Neural cell (in vitro differentiated cells): Measurements from ENCODE around the gene GSG1L2. TPM values are rescaled to one million over a fixed set of nuclear protein-coding genes. Genes with fewer than 3 reads are reported as not detected.

Experiments
- H2AFZ ChIP-seq: fragments of 200-600, 300-800 bp; sonication (generic), shearing (Covaris generic); 2 replicates; pipeline ENCODE4 v1.6.0; 2014; ENCODE audit warnings: low read depth, mild to moderate bottlenecking, antibody characterized with exemption, low read length, moderate library complexity
- H3F3A ChIP-seq: fragments of 200-600 bp; shearing (Covaris generic); 2 replicates; pipeline ENCODE4 v1.6.1; 2016; ENCODE audit warnings: mild to moderate bottlenecking, moderate library complexity, mixed read lengths, antibody characterized with exemption, low read length; ENCODE audit not compliant: insufficient read depth, poor library complexity, severe bottlenecking
- H3K27ac ChIP-seq: fragments of 200-600, 300-800 bp; sonication (generic), shearing (Covaris generic); 2 replicates; pipeline ENCODE4 v1.5.1; 2014; ENCODE audit warnings: mild to moderate bottlenecking, low read length, moderate library complexity
- H3K27me3 ChIP-seq: fragments of 300-800, 200-600 bp; sonication (generic), shearing (Covaris generic); 2 replicates; pipeline ENCODE4 v1.6.0; 2014; ENCODE audit warnings: mild to moderate bottlenecking, low read depth, low read length, moderate library complexity; ENCODE audit not compliant: insufficient read depth
- H3K36me3 ChIP-seq: fragments of 300-800, 200-600 bp; sonication (generic), shearing (Covaris generic); 2 replicates; pipeline ENCODE4 v1.5.1; 2014; ENCODE audit warnings: mild to moderate bottlenecking, antibody characterized with exemption, low read length, moderate library complexity; ENCODE audit not compliant: insufficient read depth
- H3K4me2 ChIP-seq: fragments of 300-800, 200-600 bp; sonication (generic), shearing (Covaris generic); 2 replicates; pipeline ENCODE4 v1.6.0; 2014; ENCODE audit warnings: mild to moderate bottlenecking, low read length
- H3K4me3 ChIP-seq: fragments of 300-800, 200-600 bp; sonication (generic), shearing (Covaris generic); 2 replicates; pipeline ENCODE4 v1.5.1; 2014; ENCODE audit warnings: mild to moderate bottlenecking, low read length, moderate library complexity
- H3K79me2 ChIP-seq: fragments of 200-600 bp; shearing (Covaris generic); replicated peaks from 2 replicates; pipeline ENCODE4 v1.6.0; 2014; ENCODE audit warnings: mild to moderate bottlenecking, low read length, moderate library complexity; ENCODE audit not compliant: insufficient read depth
- H3K9ac ChIP-seq: fragments of 300-800, 200-600 bp; sonication (generic), shearing (Covaris generic); 2 replicates; pipeline ENCODE4 v1.6.1; 2016; ENCODE audit warnings: mild to moderate bottlenecking, low read length, mixed read lengths
- H3K9me2 ChIP-seq: fragments of 200-600 bp; shearing (Covaris generic); 2 replicates; pipeline ENCODE4 v1.6.1; 2016; ENCODE audit warnings: mild to moderate bottlenecking, low read length, mixed read lengths; ENCODE audit not compliant: insufficient read depth
- H3K9me3 ChIP-seq: fragments of 200-600, 300-800 bp; sonication (generic), shearing (Covaris generic); 2 replicates; pipeline ENCODE4 v1.6.1; 2016; ENCODE audit warnings: mild to moderate bottlenecking, mixed run types, low read length, moderate library complexity, mixed read lengths
- H4K20me1 ChIP-seq: fragments of 200-600 bp; shearing (Covaris generic); 2 replicates; pipeline ENCODE4 v1.6.1; 2016; ENCODE audit warnings: mild to moderate bottlenecking, mixed run types; ENCODE audit not compliant: insufficient read depth
- CTCF ChIP-seq: fragments of 450-650 bp; IDR thresholded peaks from 2 replicates; pipeline ENCODE4 v1.5.1; 2014; ENCODE audit warnings: antibody characterized with exemption, mild to moderate bottlenecking, moderate library complexity; ENCODE audit not compliant: poor library complexity, severe bottlenecking
- EP300 ChIP-seq: fragments of 450-650 bp; conservative IDR thresholded peaks from 2 replicates; pipeline ENCODE4 v1.6.1; 2014; ENCODE audit warnings: antibody characterized with exemption, mild to moderate bottlenecking, moderate library complexity; ENCODE audit not compliant: poor library complexity, severe bottlenecking
- EZH2 ChIP-seq: fragments of 200-600, 300-800 bp; shearing (Covaris generic), sonication (generic); IDR thresholded peaks from 2 replicates; pipeline ENCODE4 v1.6.1; 2014; ENCODE audit warnings: antibody characterized with exemption, low read length, borderline replicate concordance, mild to moderate bottlenecking; ENCODE audit not compliant: insufficient read depth, poor library complexity, severe bottlenecking
- POLR2AphosphoS5 ChIP-seq: IDR thresholded peaks from 2 replicates; pipeline ENCODE4 v1.6.1; 2012
- RAD21 ChIP-seq: fragments of 450-650 bp; conservative IDR thresholded peaks from 2 replicates; pipeline ENCODE4 v1.6.1; 2014; ENCODE audit warnings: antibody characterized with exemption, mild to moderate bottlenecking, moderate library complexity
- REST ChIP-seq: IDR thresholded peaks from 2 replicates; pipeline ENCODE4 v1.6.1; 2012; ENCODE audit warnings: borderline replicate concordance
- SMC3 ChIP-seq: fragments of 450-650 bp; conservative IDR thresholded peaks from 2 replicates; pipeline ENCODE4 v1.6.1; 2014; ENCODE audit warnings: antibody characterized with exemption, mild to moderate bottlenecking, moderate library complexity; ENCODE audit not compliant: poor library complexity
- TAF1 ChIP-seq: IDR thresholded peaks from 2 replicates; pipeline ENCODE4 v1.6.1; 2012; ENCODE audit warnings: low read depth
- polyA plus RNA-seq: library from polyadenylated mRNA; depleted of rRNA; stranded (reverse); fragments of >200 nt; gene quantifications from 2 replicates; pipeline ENCODE4 v1.2.3, GENCODE V29; 2014

GSG1L2 gene
- polyA plus RNA-seq, 1 donor from 2014 or later, result not detected

GRCh38 chr17:9824797-9825338, 3.0 kb upstream of the GSG1L2 start:
- H3K36me3 ChIP-seq, result no peaks in the 10 kb centered on the region
- no peaks in the 10 kb centered on the region for H3K9me2 ChIP-seq
- no peaks in the 10 kb centered on the region for H3F3A ChIP-seq
- no peaks in the 10 kb centered on the region for H3K27me3 ChIP-seq
- H3K9ac ChIP-seq, result no peak overlapping the region
- no peaks in the 10 kb centered on the region for H3K79me2 ChIP-seq
- H3K27ac ChIP-seq, result no peak overlapping the region
- no peak overlapping the region for H2AFZ ChIP-seq
- H4K20me1 ChIP-seq, result no peaks in the 10 kb centered on the region
- H3K4me3 ChIP-seq, result no peak overlapping the region
- H3K4me2 ChIP-seq, result no peak overlapping the region
- H3K9me3 ChIP-seq, result no peaks in the 10 kb centered on the region
- no peak for TF ChIP-seq POLR2AphosphoS5

- Histone ChIP-seq H3F3A (no peaks in the 10 kb centered on the region), H3K9ac (no peak overlapping the region), H3K4me2 (no peak overlapping the region), H3K27ac (no peak overlapping the region), H3K4me3 (no peak overlapping the region), H3K79me2 (no peaks in the 10 kb centered on the region), H3K9me2 (no peaks in the 10 kb centered on the region), H3K27me3 (no peaks in the 10 kb centered on the region), H3K9me3 (no peaks in the 10 kb centered on the region), H3K36me3 (no peaks in the 10 kb centered on the region), H4K20me1 (no peaks in the 10 kb centered on the region), H2AFZ (no peak overlapping the region)
- no peak for TF ChIP-seq EZH2
- no peak for TF ChIP-seq POLR2AphosphoS5
- TF ChIP-seq EP300, result no peak
- TF ChIP-seq SMC3, result no peak
- no peak for TF ChIP-seq RAD21
Measured at GRCh38 chr17:9824094-9824493, 2.2 kb upstream of the GSG1L2 start.

GRCh38 chr17:9820448-9820847, 1.4 kb downstream of the GSG1L2 start:
- TF ChIP-seq POLR2AphosphoS5 (no peak), EP300 (no peak), CTCF (no peak), TAF1 (no peak), EZH2 (no peak), REST (no peak)
- H3K36me3 ChIP-seq, result no peaks in the 10 kb centered on the region
- H3K4me3 ChIP-seq, result no peak overlapping the region
- no peaks in the 10 kb centered on the region for H3K27me3 ChIP-seq
- H3K27ac ChIP-seq, result no peak overlapping the region
- H4K20me1 ChIP-seq, result no peaks in the 10 kb centered on the region
- no peak overlapping the region for H3K9ac ChIP-seq
- no peak overlapping the region for H2AFZ ChIP-seq
- no peaks in the 10 kb centered on the region for H3K9me2 ChIP-seq
- H3K4me2 ChIP-seq, result no peak overlapping the region
- no peaks in the 10 kb centered on the region for H3K9me3 ChIP-seq
- no peaks in the 10 kb centered on the region for H3K79me2 ChIP-seq
- H3F3A ChIP-seq, result no peaks in the 10 kb centered on the region
